A204.1 (cell line): ENCODE measurements around the gene ADAMTSL1.
"Not testable (repeated sequence)": the region's sequence is repeated elsewhere in the genome, so short reads cannot be mapped to it uniquely, and the experiment has no call there.

Experiments
- FAIRE-seq: peaks from 2 replicates; lab custom pipeline; 2012; peaks lifted over from hg19 to GRCh38; lab: Jason Lieb, UNC

The ADAMTSL1 gene

DNA sequence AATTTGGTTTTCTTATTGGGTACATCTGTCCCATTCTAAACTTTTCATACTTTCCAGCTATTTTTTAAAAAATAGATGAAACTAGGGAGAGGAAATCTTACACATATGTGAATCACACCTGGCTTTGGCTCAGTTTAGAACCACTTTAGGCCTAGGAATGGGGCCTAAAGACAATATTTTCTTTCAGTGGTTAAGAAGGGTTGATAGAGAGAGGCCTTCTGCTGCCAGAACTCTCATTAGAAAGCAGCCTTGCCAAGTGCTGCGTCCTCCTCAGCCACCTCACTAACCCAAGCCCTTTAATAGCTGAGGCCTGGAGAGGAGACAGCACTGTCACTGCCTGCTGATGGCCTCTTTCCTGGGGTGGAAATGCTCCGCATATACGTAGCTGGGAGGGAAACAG lies 391.6 kb downstream of the ADAMTSL1 start:
- FAIRE-seq, result no peak

DNA sequence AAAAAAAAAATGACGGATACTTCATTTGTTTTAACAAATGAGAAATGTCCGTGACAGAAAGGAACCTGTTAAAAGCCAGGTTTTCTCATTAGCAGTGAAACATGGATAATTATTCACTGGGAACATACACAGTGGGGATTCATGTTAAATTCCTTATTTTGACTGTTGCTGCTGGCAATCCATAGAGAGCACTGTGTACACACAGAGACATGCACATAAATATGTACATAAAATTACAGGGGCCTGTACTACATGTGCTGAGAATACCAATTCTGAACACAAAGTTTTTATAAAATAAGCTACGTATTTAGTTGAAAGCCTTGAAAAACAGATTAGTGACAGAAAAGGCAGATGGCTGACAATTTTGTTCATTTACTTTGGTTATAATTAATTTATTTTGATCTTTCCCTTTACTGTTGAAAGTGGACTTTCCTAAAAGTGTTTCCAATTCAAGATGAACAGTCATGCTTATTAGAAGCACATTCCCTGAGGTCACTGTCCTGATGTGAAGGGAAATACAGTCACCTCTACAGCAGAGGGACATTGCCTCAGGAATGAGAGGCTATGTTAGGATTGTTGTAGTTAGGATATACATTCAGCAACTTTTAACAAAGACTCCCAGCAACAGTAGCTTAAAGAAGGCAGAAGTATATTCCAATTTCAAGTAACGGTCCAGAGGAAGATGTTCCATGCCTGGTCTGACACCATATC lies 392.3 kb downstream of the ADAMTSL1 start:
- FAIRE-seq, result no peak

- no peak for FAIRE-seq
Measured at GRCh38 chr9:18869725-18870124, 395.8 kb downstream of the ADAMTSL1 start.

DNA sequence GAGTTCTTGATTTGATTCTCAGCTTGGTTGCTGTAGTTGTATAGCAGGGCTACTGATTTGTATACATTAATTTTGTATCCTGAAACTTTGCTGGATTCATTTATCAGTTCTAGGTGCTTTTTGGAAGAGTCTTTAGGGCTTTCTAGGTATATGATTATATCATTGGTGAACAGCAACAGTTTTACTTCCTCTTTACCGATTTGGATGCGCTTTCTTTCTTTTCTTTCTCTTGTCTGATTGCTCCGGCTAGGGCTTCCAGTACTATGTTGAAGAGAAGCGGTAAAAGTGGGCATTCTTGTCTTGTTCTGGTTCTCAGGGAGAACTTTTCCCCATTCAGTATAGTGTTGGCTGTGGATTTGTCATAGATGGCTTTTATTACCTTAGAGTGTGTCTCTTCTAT lies 400.1 kb downstream of the ADAMTSL1 start:
- no peak for FAIRE-seq

DNA sequence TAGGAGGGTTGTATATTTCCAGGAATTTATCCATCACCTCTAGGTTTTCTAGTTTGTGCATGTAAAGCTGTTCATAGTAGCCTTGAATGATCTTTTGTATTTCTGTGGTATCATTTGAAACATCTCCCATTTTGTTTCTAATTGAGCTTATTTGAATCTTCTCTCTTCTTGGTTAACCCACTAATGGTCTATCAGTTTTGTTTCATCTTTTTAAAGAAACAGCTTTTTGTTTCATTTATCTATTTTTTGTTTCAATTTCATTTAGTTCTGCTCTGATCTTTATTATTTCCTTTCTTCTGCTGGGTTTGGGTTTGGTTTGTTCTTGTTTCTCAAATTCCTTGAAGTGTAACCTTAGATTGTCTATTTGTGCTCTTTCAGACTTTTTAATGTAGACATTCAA lies 401.0 kb downstream of the ADAMTSL1 start:
- FAIRE-seq, result not testable (repeated sequence)

- FAIRE-seq, result no peak
Measured at GRCh38 chr9:18877984-18878383, 404.0 kb downstream of the ADAMTSL1 start.

DNA sequence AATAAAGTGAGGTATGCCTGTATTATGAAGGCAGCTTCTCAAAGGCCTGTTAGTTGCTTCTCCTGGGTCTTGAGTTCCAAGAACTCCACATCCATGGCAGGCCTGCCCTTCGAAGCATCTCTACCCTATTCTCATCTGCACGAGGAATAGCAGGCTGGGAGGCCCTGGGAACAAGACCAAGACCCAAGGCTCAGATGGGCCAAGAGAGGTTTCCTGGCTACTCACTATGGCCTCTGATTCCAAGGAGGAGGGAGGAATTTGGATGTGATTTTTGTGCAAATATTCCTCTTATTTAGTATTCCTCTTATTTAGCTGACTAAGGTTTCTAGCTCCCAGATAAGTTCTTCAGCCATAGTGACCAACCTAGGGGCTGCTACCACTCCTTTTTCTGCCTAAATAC lies 407.8 kb downstream of the ADAMTSL1 start:
- FAIRE-seq, result no peak

GRCh38 chr9:18887546-18887945 lies 413.6 kb downstream of the ADAMTSL1 start:
- FAIRE-seq, result no peak

GRCh38 chr9:18888290-18888689 lies 414.3 kb downstream of the ADAMTSL1 start:
- no peak for FAIRE-seq

GRCh38 chr9:18889550-18889949 lies 415.6 kb downstream of the ADAMTSL1 start:
- FAIRE-seq, result no peak

DNA sequence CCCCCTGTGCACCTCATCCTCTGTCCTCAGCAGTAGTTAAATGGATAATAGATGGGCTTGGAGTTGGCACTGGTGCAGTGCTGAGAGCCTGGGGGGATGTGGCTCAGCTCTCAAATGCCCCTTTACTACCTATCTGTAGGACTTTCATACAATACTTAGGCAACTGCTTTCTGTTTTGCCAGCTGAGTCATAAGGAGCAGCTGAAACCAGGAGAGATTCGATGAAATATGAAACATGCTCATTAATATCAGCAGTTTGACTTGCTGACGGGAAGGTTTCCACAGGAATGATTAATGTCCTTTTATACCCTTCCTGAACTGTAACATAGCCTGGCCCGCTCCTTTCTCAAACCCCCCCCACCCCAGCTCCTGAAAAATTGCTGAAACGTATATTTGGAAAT lies 416.4 kb downstream of the ADAMTSL1 start:
- no peak for FAIRE-seq

DNA sequence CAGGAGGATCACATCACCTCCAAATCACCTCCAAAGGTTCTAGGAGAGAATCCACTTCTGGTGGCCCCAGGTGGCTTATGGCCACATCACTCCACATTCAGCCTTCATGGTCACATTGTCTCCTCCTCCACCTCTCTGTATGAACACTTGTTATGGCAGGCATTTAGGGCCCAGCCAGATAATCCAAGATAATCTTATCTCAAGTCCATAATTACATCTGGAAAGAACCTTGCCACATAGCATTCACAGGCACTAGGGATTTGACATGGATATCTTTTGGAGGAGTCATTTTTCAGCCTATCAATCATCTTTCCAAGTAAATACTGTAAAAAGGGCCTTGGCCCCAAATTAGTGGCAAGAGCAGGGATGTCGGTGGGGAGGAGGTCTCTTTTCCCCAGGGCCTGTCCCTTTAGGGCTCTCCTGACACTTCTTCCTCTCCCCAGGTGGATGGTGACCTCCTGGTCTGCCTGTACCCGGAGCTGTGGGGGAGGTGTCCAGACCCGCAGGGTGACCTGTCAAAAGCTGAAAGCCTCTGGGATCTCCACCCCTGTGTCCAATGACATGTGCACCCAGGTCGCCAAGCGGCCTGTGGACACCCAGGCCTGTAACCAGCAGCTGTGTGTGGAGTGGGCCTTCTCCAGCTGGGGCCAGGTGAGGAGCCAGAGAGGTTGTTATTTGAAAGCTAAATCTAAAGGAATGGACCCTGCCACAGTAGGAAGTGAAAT lies 418.2 kb downstream of the ADAMTSL1 start:
- no peak for FAIRE-seq

GRCh38 chr9:18893046-18893445 lies 419.1 kb downstream of the ADAMTSL1 start:
- no peak for FAIRE-seq

GRCh38 chr9:18893491-18893890 lies 419.5 kb downstream of the ADAMTSL1 start:
- FAIRE-seq, result no peak

GRCh38 chr9:18896004-18896403 lies 422.1 kb downstream of the ADAMTSL1 start:
- FAIRE-seq, result no peak

- FAIRE-seq, result no peak
Measured at GRCh38 chr9:18896531-18897179, 422.7 kb downstream of the ADAMTSL1 start.

DNA sequence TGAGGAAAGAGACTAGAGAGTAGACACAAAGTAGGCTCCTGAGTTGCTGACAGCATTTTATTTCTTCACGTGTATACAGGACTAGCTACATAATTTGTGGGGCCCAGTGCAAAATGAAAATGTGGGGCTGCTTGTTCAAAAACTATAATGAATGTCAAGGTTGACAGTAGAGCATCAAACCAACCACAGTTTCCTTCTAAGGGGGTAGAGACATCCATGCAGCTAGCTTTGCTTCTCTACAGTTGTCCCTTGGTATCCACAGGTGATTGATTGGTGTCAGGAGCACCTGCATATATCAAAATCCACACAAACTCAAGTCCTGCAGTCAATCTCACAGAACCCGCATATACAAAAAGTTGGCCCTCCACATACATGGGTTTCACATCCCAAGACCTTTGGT lies 429.5 kb downstream of the ADAMTSL1 start:
- FAIRE-seq, result no peak

DNA sequence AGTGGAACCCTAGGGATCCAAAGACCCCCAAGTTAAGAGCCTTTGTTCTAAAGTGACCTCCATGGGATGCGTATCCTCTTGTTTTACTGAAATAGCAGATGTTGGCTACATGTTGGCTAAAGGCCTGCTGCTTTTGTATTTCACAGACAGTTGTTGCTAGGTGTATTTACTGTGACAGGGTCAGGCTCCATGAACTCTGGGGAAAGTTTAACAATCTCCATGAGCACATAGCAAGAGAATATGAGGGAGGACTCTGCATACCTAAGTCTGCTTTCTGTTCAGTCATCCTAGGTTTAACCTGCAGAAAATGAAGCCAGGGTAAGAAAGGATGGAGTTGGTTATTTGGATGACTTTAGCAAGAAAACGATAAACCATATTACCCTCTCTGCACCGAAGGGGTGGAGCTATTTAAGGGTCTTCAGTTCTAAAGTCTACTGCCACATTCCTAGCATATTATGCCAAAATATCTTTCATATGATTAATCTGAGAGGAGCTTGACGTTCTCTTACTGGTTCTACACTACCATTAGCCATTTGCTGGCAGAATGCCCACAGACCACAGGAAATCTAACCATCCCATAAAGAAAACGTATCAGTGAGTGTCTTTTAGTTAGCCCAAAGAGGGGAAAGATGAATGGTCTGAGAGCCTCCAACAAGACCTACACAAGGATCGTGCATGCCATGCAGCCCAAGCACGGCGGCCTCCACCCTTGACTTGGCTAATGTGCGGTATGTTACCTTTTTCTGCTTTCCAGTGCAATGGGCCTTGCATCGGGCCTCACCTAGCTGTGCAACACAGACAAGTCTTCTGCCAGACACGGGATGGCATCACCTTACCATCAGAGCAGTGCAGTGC lies 431.3 kb downstream of the ADAMTSL1 start:
- FAIRE-seq, result no peak

DNA sequence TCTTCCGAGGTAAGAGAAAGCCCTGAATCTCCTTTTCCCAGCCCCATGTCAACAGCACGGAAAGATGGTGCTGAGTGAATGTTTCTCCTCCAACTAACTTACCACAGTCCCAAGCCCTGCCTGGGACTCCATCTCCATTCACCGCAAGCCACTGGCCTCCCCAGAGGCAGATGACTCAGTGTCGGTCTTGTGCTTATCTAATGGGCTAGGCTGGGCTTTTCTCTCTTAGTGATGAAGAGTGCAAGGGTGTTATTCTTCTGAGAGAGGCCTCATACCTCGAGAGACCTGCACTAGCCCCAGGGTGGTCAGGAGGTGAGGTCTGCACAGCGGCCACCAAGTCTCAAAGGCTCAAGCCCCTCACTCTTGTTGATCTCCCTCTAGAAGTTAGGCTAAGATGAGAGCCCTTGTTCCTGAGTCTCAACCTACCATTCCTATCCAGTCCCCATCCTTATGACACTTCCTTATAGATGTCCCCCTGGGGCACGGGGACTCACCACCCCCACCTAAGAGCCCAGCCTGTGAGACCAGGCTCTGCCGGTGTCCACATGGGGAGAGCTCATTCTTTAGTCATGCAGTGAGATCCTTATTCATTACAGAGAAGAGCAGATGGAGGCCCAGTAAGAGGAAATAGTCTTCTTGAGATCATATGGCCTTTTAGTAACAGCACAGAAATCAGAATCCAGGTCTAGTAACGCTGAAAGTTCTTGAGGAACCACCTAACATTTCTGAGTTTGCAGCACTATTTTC lies 432.1 kb downstream of the ADAMTSL1 start:
- FAIRE-seq, result no peak

DNA sequence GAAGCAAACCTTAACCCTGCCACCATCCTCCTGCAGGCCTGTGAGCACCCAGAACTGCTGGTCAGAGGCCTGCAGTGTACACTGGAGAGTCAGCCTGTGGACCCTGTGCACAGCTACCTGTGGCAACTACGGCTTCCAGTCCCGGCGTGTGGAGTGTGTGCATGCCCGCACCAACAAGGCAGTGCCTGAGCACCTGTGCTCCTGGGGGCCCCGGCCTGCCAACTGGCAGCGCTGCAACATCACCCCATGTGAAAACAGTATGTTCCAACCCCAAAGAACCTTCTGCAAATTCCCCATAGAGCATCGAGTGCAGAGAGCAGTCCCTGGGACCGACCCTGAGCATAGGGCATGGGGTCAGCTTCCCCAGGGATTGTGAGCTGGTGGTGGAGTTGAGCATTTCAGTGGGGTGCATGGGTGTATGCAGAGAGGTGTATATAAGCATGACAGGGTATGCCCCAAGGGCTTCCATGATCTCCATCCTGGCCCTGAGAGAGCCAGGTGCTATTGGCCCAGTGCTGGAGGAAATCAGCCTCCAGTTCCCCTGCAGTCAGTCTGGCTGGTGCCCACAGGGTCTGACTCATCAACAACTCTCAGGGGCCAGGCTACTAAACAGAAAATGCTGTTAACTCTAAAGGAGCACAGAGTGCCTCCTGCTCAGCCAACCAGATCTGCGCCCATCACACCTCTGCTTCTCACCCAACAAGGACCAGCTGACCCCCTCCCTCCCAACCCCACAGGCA lies 432.9 kb downstream of the ADAMTSL1 start:
- FAIRE-seq, result no peak
